Measurements from ENCODE around the gene ABCA13.

GRCh38 chr7:48441848-48442492 is 270.7 kb downstream of the ABCA13 start:
- TF ChIP-seq FOXM1 (IDR thresholded peaks at IDR 0.05; ENCODE audit: borderline replicate concordance) (no peak), CTBP1 (IDR thresholded peaks at IDR 0.05; ENCODE audit: borderline replicate concordance) (no peak), PKNOX1 (IDR thresholded peaks at IDR 0.05) (no peak), ELF4 (IDR thresholded peaks at IDR 0.05) (no peak), FOXK2 (IDR thresholded peaks at IDR 0.05) (no peak), TARDBP (IDR thresholded peaks at IDR 0.05) (no peak)
